Measurements from ENCODE around the gene SAP30BP.

Gene SAP30BP

GRCh38 chr17:75654176-75654575 lies 13.0 kb upstream of the SAP30BP start:
- DNase-seq (no peak), ATAC-seq (no peak)
- H3K4me3 Mint-ChIP-seq: no peak overlapping the region

GRCh38 chr17:75658237-75658636 lies 8.9 kb upstream of the SAP30BP start:
- no peaks in the 10 kb centered on the region for H3K27me3 Mint-ChIP-seq
- H3K4me1 Mint-ChIP-seq: no peaks in the 10 kb centered on the region
- ATAC-seq (no peak), DNase-seq (no peak)
- H3K4me3 Mint-ChIP-seq: no peak overlapping the region
- no peaks in the 10 kb centered on the region for H3K9me3 Mint-ChIP-seq
- peak overlapping the region in 1 of 2 donors; percentile 19 for H3K27ac Mint-ChIP-seq

More at GRCh38 chr17:75654176-75654575, 13.0 kb upstream of the SAP30BP start:
- H3K27ac Mint-ChIP-seq: no peak overlapping the region
- H3K9me3 Mint-ChIP-seq: no peaks in the 10 kb centered on the region
- H3K4me1 Mint-ChIP-seq: peaks cover 8% of the 10 kb centered on the region
- no peaks in the 10 kb centered on the region for H3K27me3 Mint-ChIP-seq

- Mint-ChIP-seq H3K27me3 (no peaks in the 10 kb centered on the region), H3K27ac (peak overlapping the region in 1 of 2 donors; percentile 34), H3K4me1 (peaks cover 17% of the 10 kb centered on the region), H3K9me3 (no peaks in the 10 kb centered on the region), H3K4me3 (no peak overlapping the region)
- DNase-seq: no peak
- no peak for ATAC-seq
Observed at GRCh38 chr17:75661531-75661930, 5.6 kb upstream of the SAP30BP start.

GRCh38 chr17:75662511-75662910 lies 4.6 kb upstream of the SAP30BP start:
- ATAC-seq: no peak
- Mint-ChIP-seq H3K27me3 (no peaks in the 10 kb centered on the region), H3K4me1 (peaks cover 17% of the 10 kb centered on the region), H3K27ac (no peak overlapping the region), H3K9me3 (no peaks in the 10 kb centered on the region), H3K4me3 (no peak overlapping the region)
- no peak for DNase-seq

- Mint-ChIP-seq H3K27me3 (no peaks in the 10 kb centered on the region), H3K9me3 (no peaks in the 10 kb centered on the region), H3K4me1 (peaks cover 25% of the 10 kb centered on the region), H3K4me3 (no peak overlapping the region), H3K27ac (no peak overlapping the region)
- ATAC-seq (no peak), DNase-seq (no peak)
Observed at GRCh38 chr17:75664099-75664549, 3.0 kb upstream of the SAP30BP start.

- DNase-seq (no peak), ATAC-seq (no peak)
- Mint-ChIP-seq H3K4me3 (peak overlapping the region in 1 of 2 donors; percentile 73), H3K4me1 (peaks cover 32% of the 10 kb centered on the region), H3K9me3 (no peaks in the 10 kb centered on the region), H3K27me3 (no peaks in the 10 kb centered on the region), H3K27ac (peak overlapping the region; percentile 31 to 76)
Observed at GRCh38 chr17:75665981-75666380, 1.2 kb upstream of the SAP30BP start.

GRCh38 chr17:75667825-75668224 lies 687 bp downstream of the SAP30BP start:
- H3K27ac Mint-ChIP-seq: no peak overlapping the region
- H3K9me3 Mint-ChIP-seq: no peaks in the 10 kb centered on the region
- DNase-seq: no peak
- H3K4me3 Mint-ChIP-seq: no peak overlapping the region
- no peak for ATAC-seq
- peaks cover 33% of the 10 kb centered on the region for H3K4me1 Mint-ChIP-seq
- no peaks in the 10 kb centered on the region for H3K27me3 Mint-ChIP-seq

- H3K4me3 Mint-ChIP-seq: no peak overlapping the region
- H3K27me3 Mint-ChIP-seq: no peaks in the 10 kb centered on the region
- DNase-seq: no peak
- H3K9me3 Mint-ChIP-seq: no peaks in the 10 kb centered on the region
- no peak for ATAC-seq
- peaks cover 33% of the 10 kb centered on the region for H3K4me1 Mint-ChIP-seq
- peak overlapping the region; percentile 10 to 45 for H3K27ac Mint-ChIP-seq
Observed at GRCh38 chr17:75668489-75668888, 1.4 kb downstream of the SAP30BP start.

- ATAC-seq (no peak), DNase-seq (no peak)
- no peaks in the 10 kb centered on the region for H3K9me3 Mint-ChIP-seq
- no peak overlapping the region for H3K27ac Mint-ChIP-seq
- H3K27me3 Mint-ChIP-seq: no peaks in the 10 kb centered on the region
- no peak overlapping the region for H3K4me3 Mint-ChIP-seq
- peaks cover 23% of the 10 kb centered on the region for H3K4me1 Mint-ChIP-seq
Observed at GRCh38 chr17:75670868-75671267, 3.7 kb downstream of the SAP30BP start.

GRCh38 chr17:75672011-75672410 lies 4.9 kb downstream of the SAP30BP start:
- Mint-ChIP-seq H3K27me3 (no peaks in the 10 kb centered on the region), H3K4me1 (peaks cover 16% of the 10 kb centered on the region), H3K9me3 (no peaks in the 10 kb centered on the region), H3K4me3 (no peak overlapping the region), H3K27ac (no peak overlapping the region)
- no peak for ATAC-seq
- DNase-seq: no peak

GRCh38 chr17:75673487-75673886 lies 6.3 kb downstream of the SAP30BP start:
- DNase-seq (no peak), ATAC-seq (no peak)
- Mint-ChIP-seq H3K4me1 (peaks cover 18% of the 10 kb centered on the region), H3K27me3 (no peaks in the 10 kb centered on the region), H3K9me3 (no peaks in the 10 kb centered on the region), H3K4me3 (no peak overlapping the region), H3K27ac (no peak overlapping the region)

GRCh38 chr17:75676461-75676860 lies 9.3 kb downstream of the SAP30BP start:
- Mint-ChIP-seq H3K27ac (no peak overlapping the region), H3K27me3 (no peaks in the 10 kb centered on the region), H3K9me3 (no peaks in the 10 kb centered on the region), H3K4me1 (peaks cover 6% of the 10 kb centered on the region), H3K4me3 (no peak overlapping the region)
- ATAC-seq (no peak), DNase-seq (no peak)

GRCh38 chr17:75679706-75680211 lies 12.6 kb downstream of the SAP30BP start:
- peaks cover 17% of the 10 kb centered on the region for H3K4me1 Mint-ChIP-seq
- peak overlapping the region in 1 of 2 donors; percentile 84 for H3K27ac Mint-ChIP-seq
- no peak overlapping the region for H3K4me3 Mint-ChIP-seq
- DNase-seq (no peak), ATAC-seq (no peak)
- no peaks in the 10 kb centered on the region for H3K9me3 Mint-ChIP-seq
- no peaks in the 10 kb centered on the region for H3K27me3 Mint-ChIP-seq

GRCh38 chr17:75680431-75680830 lies 13.3 kb downstream of the SAP30BP start:
- peaks cover 24% of the 10 kb centered on the region for H3K4me1 Mint-ChIP-seq
- H3K4me3 Mint-ChIP-seq: no peak overlapping the region
- no peak for ATAC-seq
- H3K9me3 Mint-ChIP-seq: no peaks in the 10 kb centered on the region
- no peaks in the 10 kb centered on the region for H3K27me3 Mint-ChIP-seq
- DNase-seq: no peak
- peak overlapping the region in 1 of 2 donors; percentile 78 for H3K27ac Mint-ChIP-seq

- no peak for DNase-seq
- Mint-ChIP-seq H3K27ac (no peak overlapping the region), H3K9me3 (no peaks in the 10 kb centered on the region), H3K27me3 (no peaks in the 10 kb centered on the region), H3K4me1 (peaks cover 32% of the 10 kb centered on the region), H3K4me3 (no peak overlapping the region)
- ATAC-seq: no peak
Observed at GRCh38 chr17:75681289-75681688, 14.2 kb downstream of the SAP30BP start.

- Mint-ChIP-seq H3K4me1 (peaks cover 45% of the 10 kb centered on the region), H3K9me3 (no peaks in the 10 kb centered on the region), H3K27me3 (no peaks in the 10 kb centered on the region), H3K4me3 (no peak overlapping the region), H3K27ac (no peak overlapping the region)
- ATAC-seq (no peak), DNase-seq (no peak)
Observed at GRCh38 chr17:75683583-75683982, 16.4 kb downstream of the SAP30BP start.

GRCh38 chr17:75684249-75684648 lies 17.1 kb downstream of the SAP30BP start:
- H3K27ac Mint-ChIP-seq: no peak overlapping the region
- H3K27me3 Mint-ChIP-seq: no peaks in the 10 kb centered on the region
- H3K4me1 Mint-ChIP-seq: peaks cover 52% of the 10 kb centered on the region
- no peak for ATAC-seq
- H3K9me3 Mint-ChIP-seq: no peaks in the 10 kb centered on the region
- no peak for DNase-seq
- no peak overlapping the region for H3K4me3 Mint-ChIP-seq
